ENCODE measurements around the gene BRINP1. TPM values are rescaled to one million over a fixed set of nuclear protein-coding genes. Genes with fewer than 3 reads are reported as not detected.

BRINP1 gene
- total and polyA plus RNA-seq, 2 of the 8 experiments (the other 6 are each of a cell fraction or from before 2014, with no cell fraction given) = 19.5 to 20.5 TPM

GRCh38 chr9:119165131-119165530 lies 204.1 kb downstream of the BRINP1 start:
- ChIA-PET CTCF (ENCODE audit: partially characterized antibody) (interaction anchor here (0.9 kb wide), 1 partner anchor 210 kb away, joined by 3 read pairs; no protein-coding TSS in a partner anchor), POLR2A (ENCODE audit: partially characterized antibody) (no interaction called here)
- no peak overlapping the region for H2BK15ac ChIP-seq (ENCODE audit: low read length)
- no peak overlapping the region for H4K91ac ChIP-seq (replicated peaks; ENCODE audit: insufficient read length, low read length)
- H3K36me3 ChIP-seq (ENCODE audit: control insufficient read depth in 2 of 4, insufficient read depth in 4 of 4, low read length in 3 of 4) = peaks cover 0 to 5% (median 1%) of the 10 kb centered on the region in 4 experiments; a peak in 4 of 8 replicates
- peaks cover 3% of the 10 kb centered on the region; the same call in 1 of the 2 replicates for H3K79me1 ChIP-seq (ENCODE audit: low read depth, low read length)
- H3K9ac ChIP-seq (replicated peaks in 1 of 4; ENCODE audit: extremely low read depth in 1 of 4, low read depth in 3 of 4, low read length in 3 of 4) = no peak overlapping the region
- H3K27ac ChIP-seq (ENCODE audit: low read depth, low read length) = no peak overlapping the region
- no peak overlapping the region for H3K4ac ChIP-seq (replicated peaks; ENCODE audit: insufficient read length, low read depth, low read length)
- no peak overlapping the region for H4K5ac ChIP-seq (ENCODE audit: insufficient read length, low read depth, low read length)
- no peak overlapping the region for H2BK12ac ChIP-seq (ENCODE audit: low read depth, low read length)
- H3K27me3 ChIP-seq (replicated peaks in 1 of 4; ENCODE audit: control insufficient read depth in 3 of 4, extremely low read depth in 1 of 4, insufficient read depth in 3 of 4, low read length in 3 of 4) = no peaks in the 10 kb centered on the region
- no peak overlapping the region for H3K4me3 ChIP-seq (ENCODE audit: extremely low read depth in 1 of 4, insufficient read depth in 2 of 4, low read depth in 3 of 4, low read length in 4 of 4)
- H3K23ac ChIP-seq (ENCODE audit: insufficient read length) = no peak overlapping the region
- no peak overlapping the region for H3K4me2 ChIP-seq (ENCODE audit: insufficient read depth in 1 of 2, low read depth in 2 of 2, low read length in 2 of 2)
- H3K9me3 ChIP-seq (ENCODE audit: insufficient read depth in 2 of 2, low read depth in 1 of 2, low read length in 1 of 2) = no peaks in the 10 kb centered on the region
- H2AFZ ChIP-seq (ENCODE audit: low read length) = no peak overlapping the region
- WGBS, 2 experiments (ENCODE audit: extremely low coverage in 1 of 2, insufficient coverage in 1 of 2, insufficient read length in 1 of 2, insufficient replicate concordance in 2 of 2, low coverage in 1 of 2, low lambda C conversion rate in 2 of 2, missing lambda C conversion rate in 1 of 2) = 91% methylated on average over 1 of the region's 1 CpG; no CpG with 5 or more reads in 1 of the 2 experiments
- no peak overlapping the region for H2BK120ac ChIP-seq (replicated peaks; ENCODE audit: low read depth, low read length)
- no peak overlapping the region for H2BK5ac ChIP-seq (ENCODE audit: low read depth, low read length)
- no peak overlapping the region for H3K18ac ChIP-seq (ENCODE audit: extremely low read depth, low read length)
- FAIRE-seq (no peak), DNase-seq (ENCODE audit: low read depth in 1 of 2, low spot score in 2 of 2) (no peak)
- no peak overlapping the region for H4K8ac ChIP-seq (ENCODE audit: extremely low read depth, insufficient read depth, low read length)
- no peaks in the 10 kb centered on the region for H3K79me2 ChIP-seq (ENCODE audit: control insufficient read depth in 1 of 2, insufficient read depth in 2 of 2, low read length in 2 of 2)
- H3K14ac ChIP-seq (ENCODE audit: insufficient read length) = no peak overlapping the region
- no peak overlapping the region for H3K56ac ChIP-seq (replicated peaks; ENCODE audit: insufficient read length, low read depth, low read length)
- no peak overlapping the region for H2AK5ac ChIP-seq (ENCODE audit: low read depth, low read length)
- no peaks in the 10 kb centered on the region for H4K20me1 ChIP-seq (replicated peaks in 1 of 2; ENCODE audit: control insufficient read depth in 1 of 2, insufficient read depth in 2 of 2, low read length in 2 of 2)
- no peaks in the 10 kb centered on the region for H3K23me2 ChIP-seq (ENCODE audit: low read depth, low read length)
- H2BK20ac ChIP-seq (ENCODE audit: low read length) = no peak overlapping the region
- no peaks in the 10 kb centered on the region; a peak in 1 of 7 replicates for H3K4me1 ChIP-seq (replicated peaks in 1 of 4; ENCODE audit: control insufficient read depth in 3 of 4, insufficient read depth in 4 of 4, low read length in 3 of 4)
- TF ChIP-seq TBP (IDR thresholded peaks at IDR 0.05; ENCODE audit: low read depth, low read length) = no peak
- TF ChIP-seq RXRA (IDR thresholded peaks at IDR 0.05; ENCODE audit: insufficient read depth, low read depth, low read length) = no peak
- TF ChIP-seq E2F6 (IDR thresholded peaks at IDR 0.05) = no peak
- no peak for TF ChIP-seq SP4 (IDR thresholded peaks at IDR 0.05; ENCODE audit: low read length)
- no peak for TF ChIP-seq EGR1 (IDR thresholded peaks at IDR 0.05; ENCODE audit: borderline replicate concordance, low read depth, low read length)
- no peak for TF ChIP-seq CTCF (IDR thresholded peaks at IDR 0.05; ENCODE audit: control extremely low read depth in 1 of 3, insufficient read depth in 1 of 3, low read depth in 1 of 3, low read length in 3 of 3)
- TF ChIP-seq PHF8 (conservative IDR thresholded peaks at IDR 0.05; ENCODE audit: low read depth, low read length) = no peak
- TF ChIP-seq RAD21 (IDR thresholded peaks at IDR 0.05 in 1 of 2, conservative IDR thresholded peaks at IDR 0.05 in 1 of 2; ENCODE audit: low read depth in 2 of 2, low read length in 2 of 2) = no peak
- no peak for TF ChIP-seq CTBP2 (IDR thresholded peaks at IDR 0.05; ENCODE audit: borderline replicate concordance, insufficient read depth, insufficient read length, low read length)
- TF ChIP-seq YY1 (IDR thresholded peaks at IDR 0.05; ENCODE audit: low read depth, low read length) = no peak
- no peak for TF ChIP-seq CBX5 (IDR thresholded peaks at IDR 0.05; ENCODE audit: low read depth, low read length)
